ENCODE data around the gene TEX38.
"Not testable (repeated sequence)": the region's sequence is repeated elsewhere in the genome, so short reads cannot be mapped to it uniquely, and the experiment has no call there.

Gene TEX38

GRCh38 chr1:46671554-46671953 lies at the start of gene TEX38:
Gene TEX38 (plus strand): TSS chr1:46671854. CDS start chr1:46671935, 81 bp downstream.
- DNase-seq, result no peak

- no peak for DNase-seq
Observed at GRCh38 chr1:46621930-46622329, 49.7 kb upstream of the TEX38 start.

DNA sequence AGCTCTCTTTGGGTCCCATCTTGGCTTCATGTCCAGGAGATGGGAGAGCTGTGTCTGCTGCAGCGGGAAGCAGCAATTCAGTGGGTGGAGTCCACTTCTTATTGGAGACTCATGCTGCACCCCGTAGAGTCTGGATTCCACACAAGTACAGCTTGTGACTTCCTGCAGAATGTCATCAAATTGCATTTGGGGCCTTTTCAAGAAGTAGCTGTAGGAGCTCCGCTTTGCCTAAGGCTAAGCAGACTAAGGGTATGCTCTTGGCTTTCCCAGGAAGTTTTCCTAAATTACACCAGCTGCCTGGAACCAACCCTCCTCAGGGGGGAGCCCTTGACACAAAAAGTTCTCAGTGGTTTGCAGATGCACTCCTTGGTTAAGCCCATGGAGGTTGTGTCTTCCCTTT lies 49.3 kb upstream of the TEX38 start:
- DNase-seq, result no peak

DNA sequence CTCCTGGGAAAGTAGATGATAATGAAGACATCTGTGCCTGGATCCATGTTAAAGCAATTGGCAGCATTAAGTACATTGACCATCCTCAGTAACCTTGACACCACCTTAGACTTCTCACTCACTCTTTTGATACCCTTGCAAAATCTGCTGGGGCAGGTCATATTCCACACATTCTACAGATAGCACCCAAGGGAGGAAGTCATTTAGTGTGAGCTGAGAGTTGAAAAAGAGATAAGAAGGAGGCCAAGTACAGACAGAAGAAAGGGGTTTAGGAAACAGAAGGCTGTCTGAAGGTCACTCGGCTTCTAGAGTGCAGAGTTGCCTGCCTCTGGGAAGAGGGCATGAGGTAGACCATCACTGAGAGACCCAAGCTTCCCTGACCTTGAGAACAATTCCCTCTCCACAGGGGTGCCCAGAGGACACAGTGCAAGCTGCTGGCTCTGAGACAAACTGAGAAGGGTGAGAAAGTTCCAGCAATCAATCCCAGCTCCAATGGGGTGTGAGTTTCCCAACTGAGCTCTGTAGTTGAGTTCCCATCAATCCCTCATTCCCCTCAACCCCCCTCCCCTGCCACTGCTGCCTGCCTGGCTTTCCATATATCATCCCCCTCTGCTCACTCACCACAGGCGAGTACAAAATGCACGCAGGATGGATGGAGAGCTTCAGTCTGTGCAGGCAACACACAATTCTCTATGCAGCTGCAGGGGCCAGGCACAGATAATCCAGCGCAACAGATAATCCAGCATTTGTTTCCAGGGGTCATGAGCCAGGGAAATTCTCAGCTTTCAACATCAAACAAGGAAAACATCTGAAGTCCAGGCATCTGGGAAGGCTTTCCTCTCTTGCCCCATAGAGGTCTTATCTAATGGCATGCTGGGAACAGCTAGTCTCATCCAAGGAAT lies 47.7 kb upstream of the TEX38 start:
- no peak for DNase-seq

GRCh38 chr1:46630719-46631118 lies 40.9 kb upstream of the TEX38 start:
- DNase-seq, result no peak

DNA sequence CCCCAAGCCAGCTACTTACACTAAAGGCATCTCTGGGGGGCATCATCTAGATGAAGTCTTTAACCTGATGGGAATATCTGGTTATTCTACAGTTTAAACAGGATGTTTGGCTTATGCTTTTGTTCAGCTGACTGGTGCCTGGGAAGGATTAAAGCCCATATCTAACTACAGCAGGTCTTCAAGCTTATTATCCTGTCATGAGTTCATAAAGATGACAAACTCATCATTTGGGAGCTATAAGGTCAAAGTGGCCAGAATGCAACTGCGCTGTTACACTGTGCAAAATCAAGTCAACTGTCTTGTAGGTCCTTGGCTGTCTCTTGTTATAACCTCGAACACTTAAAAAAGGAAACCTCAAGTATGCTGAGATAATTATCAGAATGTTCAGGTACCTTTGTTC lies 36.4 kb upstream of the TEX38 start:
- DNase-seq, result no peak

DNA sequence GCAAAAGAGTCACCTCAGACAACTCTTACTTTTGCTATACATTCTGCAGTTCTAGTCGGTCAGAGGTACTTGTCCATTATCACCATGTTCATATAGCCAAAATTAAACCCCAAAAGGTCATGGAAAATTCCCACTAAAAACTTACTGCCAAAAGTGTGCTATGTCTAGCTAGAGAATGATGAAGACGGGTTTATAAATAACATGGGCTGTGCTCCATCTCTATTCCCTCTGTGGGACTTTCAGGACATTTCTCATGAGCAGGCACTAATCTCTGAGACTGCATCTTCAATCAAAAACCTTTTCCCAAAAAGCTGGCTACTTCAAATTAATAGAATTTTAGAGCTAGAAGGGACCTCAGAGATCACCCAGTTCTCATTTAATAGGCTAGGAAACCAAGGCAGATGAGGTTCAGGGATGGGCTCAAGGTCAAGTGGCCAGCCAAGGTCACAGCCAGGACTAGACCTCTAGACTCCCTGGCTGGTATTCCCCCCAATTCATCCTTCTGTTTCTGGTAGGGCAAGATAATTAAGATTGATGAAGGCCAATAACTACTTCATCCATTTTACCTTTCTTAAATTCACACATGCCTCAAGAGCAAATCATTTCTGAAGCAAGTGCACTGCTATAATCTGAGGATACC lies 34.1 kb upstream of the TEX38 start:
- no peak for DNase-seq

DNA sequence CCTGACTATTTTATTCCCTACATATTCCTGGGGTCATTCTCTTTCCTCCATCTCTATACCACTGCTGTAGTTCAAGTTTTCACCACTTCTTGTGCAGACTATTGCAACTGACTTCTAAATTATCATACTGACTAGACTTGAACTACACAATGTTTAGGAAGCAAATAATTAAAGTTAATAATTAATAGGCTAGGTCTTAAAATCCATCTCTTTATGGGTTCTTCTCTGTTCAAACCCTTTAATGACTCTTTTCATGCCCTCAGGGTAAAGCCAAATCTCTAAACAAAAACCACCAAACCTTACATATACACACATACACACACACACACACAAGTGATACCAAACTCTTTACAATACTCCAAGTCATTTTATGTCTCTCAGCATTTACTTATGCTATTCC lies 32.7 kb upstream of the TEX38 start:
- DNase-seq, result no peak

GRCh38 chr1:46639547-46639946 lies 32.1 kb upstream of the TEX38 start:
- no peak for DNase-seq

DNA sequence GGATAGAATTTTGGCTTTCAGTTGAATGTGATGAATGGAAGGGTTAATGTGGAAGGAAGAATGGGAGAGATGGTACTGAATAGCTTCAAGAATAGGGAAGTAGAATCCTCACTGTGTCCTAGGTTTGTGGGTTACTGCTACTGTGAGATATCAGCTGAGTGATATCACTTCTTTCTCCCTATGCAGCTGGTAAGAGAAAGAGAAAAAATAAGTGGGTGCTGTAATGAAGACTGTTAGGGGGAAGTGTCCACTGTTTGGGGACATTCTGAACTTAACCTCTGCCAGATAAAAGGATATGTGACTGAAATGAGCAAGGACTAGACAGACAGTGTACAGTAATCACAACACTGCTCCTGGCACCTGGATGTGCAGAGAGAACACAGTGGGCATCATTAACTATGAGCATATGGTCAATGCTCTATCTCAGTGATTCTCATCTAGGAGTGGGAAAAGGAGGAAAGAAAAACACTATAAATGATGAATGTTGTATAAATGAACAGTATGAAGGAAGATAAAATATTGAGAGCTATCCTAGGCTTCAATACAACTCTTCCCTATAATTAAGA lies 29.5 kb upstream of the TEX38 start:
- DNase-seq, result no peak

GRCh38 chr1:46643368-46643775 lies 28.3 kb upstream of the TEX38 start:
- no peak for DNase-seq

DNA sequence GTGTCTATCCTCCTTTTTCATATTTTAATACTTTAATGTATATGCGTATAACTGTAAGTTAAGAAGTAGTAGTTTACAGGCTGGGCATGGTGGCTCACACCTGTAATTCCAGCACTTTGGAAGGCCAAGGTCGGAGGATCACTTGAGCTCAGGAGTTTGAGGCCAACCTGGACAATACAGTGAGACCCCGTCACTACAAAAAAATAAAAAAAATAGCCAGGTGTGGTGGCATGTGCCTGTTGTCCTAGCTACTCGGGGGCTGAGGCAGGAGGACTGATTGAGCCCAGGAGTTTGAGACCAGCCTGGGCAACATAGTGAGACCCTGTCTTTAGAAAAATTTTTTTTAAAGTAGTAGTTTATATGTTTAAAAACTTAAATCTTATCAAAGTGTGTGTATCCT lies 25.8 kb upstream of the TEX38 start:
- no peak for DNase-seq

DNA sequence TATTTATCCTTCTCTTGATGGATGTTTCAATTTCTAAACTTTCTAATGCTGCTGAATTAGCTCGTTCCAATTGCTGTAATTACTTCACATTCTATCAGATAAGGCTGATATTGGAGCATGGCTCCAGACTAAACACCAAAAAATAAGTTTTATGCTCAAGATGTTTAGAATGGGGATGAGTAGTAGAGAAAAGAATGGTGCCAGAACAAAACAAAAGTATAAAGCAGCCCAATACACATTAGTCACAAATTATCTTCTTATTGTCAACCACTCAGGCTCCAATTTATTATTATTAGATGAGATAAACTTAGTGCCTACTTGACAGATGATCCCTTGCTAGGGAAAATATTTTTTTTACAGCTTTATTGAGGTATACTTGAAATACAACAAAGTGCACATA lies 25.3 kb upstream of the TEX38 start:
- no peak for DNase-seq

GRCh38 chr1:46646844-46647243 lies 24.8 kb upstream of the TEX38 start:
- DNase-seq, result no peak

GRCh38 chr1:46647611-46648010 lies 24.0 kb upstream of the TEX38 start:
- no peak for DNase-seq

- DNase-seq, result no peak
Observed at GRCh38 chr1:46649764-46650163, 21.9 kb upstream of the TEX38 start.

- no peak for DNase-seq
Observed at GRCh38 chr1:46650491-46650890, 21.2 kb upstream of the TEX38 start.

DNA sequence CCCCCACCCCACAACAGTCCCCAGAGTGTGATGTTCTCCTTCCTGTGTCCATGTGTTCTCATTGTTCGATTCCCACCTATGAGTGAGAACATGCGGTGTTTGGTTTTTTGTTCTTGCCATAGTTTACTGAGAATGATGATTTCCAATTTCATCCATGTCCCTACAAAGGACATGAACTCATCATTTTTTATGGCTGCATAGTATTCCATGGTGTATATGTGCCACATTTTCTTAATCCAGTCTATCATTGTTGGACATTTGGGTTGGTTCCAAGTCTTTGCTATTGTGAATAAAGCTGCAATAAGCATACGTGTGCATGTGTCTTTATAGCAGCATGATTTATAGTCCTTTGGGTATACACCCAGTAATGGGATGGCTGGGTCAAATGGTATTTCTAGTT lies 20.5 kb upstream of the TEX38 start:
- DNase-seq, result not testable (repeated sequence)

DNA sequence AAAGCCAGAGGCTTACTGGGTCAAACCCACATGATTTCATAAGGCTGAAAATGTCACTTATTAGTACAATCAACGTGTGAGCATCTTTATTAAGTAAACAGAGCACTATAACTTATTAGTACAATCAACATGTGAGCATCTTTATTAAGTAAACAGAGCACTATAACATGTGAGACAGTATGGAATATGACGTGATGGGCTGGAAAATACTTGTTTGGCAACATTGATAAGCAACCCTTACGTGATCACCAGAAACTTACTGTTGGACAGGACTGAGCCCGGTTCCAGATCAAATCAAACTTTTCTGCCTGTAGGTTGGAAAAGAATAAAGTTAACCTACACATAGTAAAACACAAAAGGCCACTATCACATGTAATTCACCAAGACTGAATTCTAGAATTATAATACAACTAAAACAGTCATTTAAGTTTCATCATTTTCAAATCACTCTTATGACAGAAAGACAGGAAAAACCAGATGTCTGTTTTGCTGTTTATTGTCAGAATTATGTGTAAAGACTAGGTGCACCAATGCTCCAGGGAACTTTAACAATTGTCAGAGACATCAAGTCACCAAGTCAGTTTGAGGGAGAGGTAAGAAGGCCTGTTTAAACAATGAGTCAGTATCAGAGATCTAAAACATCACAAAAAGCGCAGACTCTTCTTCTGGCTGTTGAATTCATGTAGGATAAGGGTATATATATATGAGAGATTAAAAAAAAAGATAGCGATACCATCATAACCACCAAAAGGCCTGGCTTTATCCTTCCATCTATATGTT lies 19.1 kb upstream of the TEX38 start:
- no peak for DNase-seq

GRCh38 chr1:46653405-46653958 lies 18.2 kb upstream of the TEX38 start:
- DNase-seq, result no peak

GRCh38 chr1:46654012-46654411 lies 17.6 kb upstream of the TEX38 start:
- DNase-seq, result no peak

- DNase-seq, result not testable (repeated sequence)
Observed at GRCh38 chr1:46654698-46655097, 17.0 kb upstream of the TEX38 start.

DNA sequence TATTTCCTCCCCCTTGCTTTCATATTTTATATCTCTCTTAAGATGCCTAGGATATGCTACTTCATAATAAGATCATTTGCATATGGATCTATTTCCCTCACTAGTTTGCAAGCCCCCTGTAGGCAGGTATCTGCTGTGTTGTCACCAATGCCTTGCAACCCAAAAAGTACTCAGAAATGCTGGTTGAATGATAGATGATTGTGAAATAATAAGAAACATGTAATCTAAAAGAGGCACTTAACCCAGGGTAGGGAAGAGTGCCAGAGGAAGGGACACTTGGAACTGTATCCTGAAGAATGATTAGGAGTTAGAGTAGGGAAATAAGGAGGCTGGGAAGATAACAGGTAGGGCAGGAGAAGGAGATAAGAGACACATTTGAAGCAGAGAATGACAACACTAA lies 15.8 kb upstream of the TEX38 start:
- no peak for DNase-seq

Data from activated effector memory CD4-positive, alpha-beta T cell treated with anti-CD3 and anti-CD28 coated beads, Interleukin-2, amount 50 U/mL, for 16 hours (primary cell).